Pancreas (tissue), 10 donors: ENCODE results near the gene OR4D6. TPM values are rescaled to one million over a fixed set of nuclear protein-coding genes. Genes with fewer than 3 reads are reported as not detected.

Experiments
- ATAC-seq, 4 donors: fragments of 200-7000 bp; cut with Tn5 transposase; one replicate each; pipeline versions ENCODE4 v1.8.0 to v1.9.1; 2020; ENCODE audit warnings: mild to moderate bottlenecking in 4 of 4, moderate library complexity in 4 of 4
- DNase-seq, 6 donors: peaks; one replicate each; pipeline ENCODE4 v3.0.0-alpha.2; 2020
- FAIRE-seq: peaks from 2 replicates; lab custom pipeline; 2012; peaks lifted over from hg19 to GRCh38; lab: Jason Lieb, UNC
- H3K27ac ChIP-seq, 4 donors: fragments of 200-600 bp; sonication (generic); 1 replicate in 3 of 4; 2 replicates in 1 of 4; pipeline versions ENCODE4 v1.5.0 to v1.8.0; 2020
- H3K27me3 ChIP-seq, 4 donors: fragments of 200-600 bp; one replicate each; pipeline ENCODE4 v1.8.0; 2021
- H3K36me3 ChIP-seq, 3 donors: fragments of 200-600 bp; sonication (generic) in 1 of 3; one replicate each; pipeline versions ENCODE4 v1.5.0 to v1.8.0; 2020 to 2021
- H3K4me1 ChIP-seq, 3 donors: fragments of 200-600 bp; one replicate each; pipeline ENCODE4 v1.8.0; 2021
- H3K4me3 ChIP-seq, 4 donors: fragments of 200-600 bp; sonication (generic) in 2 of 4; one replicate each; pipeline versions ENCODE4 v1.5.0 to v1.8.0; 2020 to 2021
- H3K9me3 ChIP-seq, 4 donors: fragments of 200-600 bp; one replicate each; pipeline ENCODE4 v1.8.0; 2021
- WGBS, 2 donors: extraction: QIAGEN DNeasy Blood & Tissue Kit; methylation state at CpG; one replicate each; pipeline ENCODE4 v1.1.7; 2013; 5-methylcytosine and 5-hydroxymethylcytosine counted together
- intact Hi-C, 3 donors: fragments of 100-400 bp; cut with DNase I; formaldehyde crosslinking; loops; one replicate each; pipeline versions ENCODE4 v1.11.1 to v1.14.2; 2022
- polyA plus RNA-seq, 2 donors: library from polyadenylated mRNA; stranded (reverse); fragments of 200-250 nt; gene quantifications; one replicate each; pipeline ENCODE4 v1.2.3, GENCODE V29; 2013
- total RNA-seq, 6 donors: library from RNA; stranded (reverse); fragmentation: NEBNext Ultra II Directional in 4 of 6; extraction: Animal tissue kit (Norgen Biotek cat#: 25700) in 4 of 6; gene quantifications; one replicate each; pipeline versions ENCODE4 v1.2.1 to v1.2.4, GENCODE V29; 2021 to 2023
- TF ChIP-seq, protein P1 (sequence below), 4 donors: fragments of 200-600 bp; sonication (generic) in 3 of 4; IDR thresholded peaks; one replicate each; pipeline versions ENCODE4 v1.5.0 to v1.8.0; 2021; ENCODE audit warnings: antibody characterized with exemption in 4 of 4
- donor health status: healthy with polysubstance abuse.
- donor health status: DM: no; HTN: no; CAD: no; lungs with moderate emphysema.
- donor health status: DM: no; HTN: no; CAD: no.
- donor health status: control.
- donor health status: control.
- donor health status: Bipolar disorder and iron deficiency.
- donor health status: DM: yes; HTN: yes; CAD: no.
- donor health status: DM: no; HTN: no; CAD: no.
- donor health status: DM: no; HTN: no; CAD: no.
- donor health status: DM: yes; HTN: yes; CAD: no.

Gene OR4D6
- total and polyA plus RNA-seq, 8 donors: not detected

DNA sequence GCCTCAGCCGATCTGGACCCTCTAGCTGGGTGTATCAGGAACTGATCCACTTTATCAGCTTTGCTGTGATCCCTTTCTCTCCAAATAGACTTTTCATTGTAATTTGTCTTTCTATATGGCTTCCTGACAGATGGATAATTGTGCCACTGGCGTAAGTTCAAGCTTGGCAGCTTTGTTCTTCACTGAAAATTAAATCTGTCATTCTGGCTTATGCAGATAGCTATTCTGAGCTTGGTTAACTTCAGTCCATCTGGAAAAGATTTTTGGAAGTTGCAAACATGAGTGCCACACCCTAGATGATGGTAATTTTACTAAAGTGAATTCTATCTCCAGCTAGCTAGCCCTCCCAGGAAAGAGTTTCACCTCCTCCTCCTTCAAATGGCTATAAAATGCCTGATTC lies 38.6 kb upstream of the OR4D6 start:
- Histone ChIP-seq H3K36me3 (no peaks in the 10 kb centered on the region), H3K4me1 (no peaks in the 10 kb centered on the region), H3K27ac (no peak overlapping the region), H3K4me3 (no peak overlapping the region), H3K27me3 (no peaks in the 10 kb centered on the region), H3K9me3 (no peaks in the 10 kb centered on the region)
- FAIRE-seq (no peak), ATAC-seq (no peak), DNase-seq (no peak)
- intact Hi-C loops: no loop called here
- TF ChIP-seq, protein P1, sequence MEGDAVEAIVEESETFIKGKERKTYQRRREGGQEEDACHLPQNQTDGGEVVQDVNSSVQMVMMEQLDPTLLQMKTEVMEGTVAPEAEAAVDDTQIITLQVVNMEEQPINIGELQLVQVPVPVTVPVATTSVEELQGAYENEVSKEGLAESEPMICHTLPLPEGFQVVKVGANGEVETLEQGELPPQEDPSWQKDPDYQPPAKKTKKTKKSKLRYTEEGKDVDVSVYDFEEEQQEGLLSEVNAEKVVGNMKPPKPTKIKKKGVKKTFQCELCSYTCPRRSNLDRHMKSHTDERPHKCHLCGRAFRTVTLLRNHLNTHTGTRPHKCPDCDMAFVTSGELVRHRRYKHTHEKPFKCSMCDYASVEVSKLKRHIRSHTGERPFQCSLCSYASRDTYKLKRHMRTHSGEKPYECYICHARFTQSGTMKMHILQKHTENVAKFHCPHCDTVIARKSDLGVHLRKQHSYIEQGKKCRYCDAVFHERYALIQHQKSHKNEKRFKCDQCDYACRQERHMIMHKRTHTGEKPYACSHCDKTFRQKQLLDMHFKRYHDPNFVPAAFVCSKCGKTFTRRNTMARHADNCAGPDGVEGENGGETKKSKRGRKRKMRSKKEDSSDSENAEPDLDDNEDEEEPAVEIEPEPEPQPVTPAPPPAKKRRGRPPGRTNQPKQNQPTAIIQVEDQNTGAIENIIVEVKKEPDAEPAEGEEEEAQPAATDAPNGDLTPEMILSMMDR (IDR thresholded peaks at IDR 0.05): no peak
- 71 to 72% methylated on average over 2 of the region's 2 CpGs for WGBS, 2 donors

DNA sequence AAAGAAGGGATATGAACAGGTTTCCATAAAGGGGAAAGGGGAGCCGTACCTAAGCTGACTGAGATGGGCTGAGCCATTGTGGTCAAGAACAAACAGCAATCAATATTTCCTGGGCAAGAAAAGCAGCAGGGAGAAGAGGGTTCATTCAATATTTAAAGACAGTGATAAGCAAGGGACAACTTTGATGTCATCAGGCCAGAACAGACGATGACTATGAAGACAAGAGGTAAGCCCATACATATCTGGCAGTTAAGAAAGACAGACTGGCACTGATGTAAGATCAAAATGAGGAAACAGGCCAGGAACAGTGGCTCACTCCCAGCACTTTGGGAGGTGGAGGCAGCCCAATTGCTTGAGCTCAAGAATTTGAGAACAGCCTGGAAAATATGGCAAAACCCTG lies 32.9 kb upstream of the OR4D6 start:
- Histone ChIP-seq H3K4me3 (no peak overlapping the region), H3K36me3 (no peaks in the 10 kb centered on the region), H3K27me3 (no peaks in the 10 kb centered on the region), H3K9me3 (no peaks in the 10 kb centered on the region), H3K27ac (no peak overlapping the region), H3K4me1 (peaks cover 0 to 3% (median 0%) of the 10 kb centered on the region in 3 donors)
- DNase-seq (no peak), FAIRE-seq (no peak), ATAC-seq (no peak)
- TF ChIP-seq, protein P1 (IDR thresholded peaks at IDR 0.05): no peak
- intact Hi-C loops: loop anchor here in 2 of 3 donors (10.0 kb wide), 2 partner anchors 159 to 249 kb away; partner anchors contain the start of gene DTX4 (in 1 of the 2)
- WGBS, 2 donors: 54% methylated on average over 2 of the region's 2 CpGs

DNA sequence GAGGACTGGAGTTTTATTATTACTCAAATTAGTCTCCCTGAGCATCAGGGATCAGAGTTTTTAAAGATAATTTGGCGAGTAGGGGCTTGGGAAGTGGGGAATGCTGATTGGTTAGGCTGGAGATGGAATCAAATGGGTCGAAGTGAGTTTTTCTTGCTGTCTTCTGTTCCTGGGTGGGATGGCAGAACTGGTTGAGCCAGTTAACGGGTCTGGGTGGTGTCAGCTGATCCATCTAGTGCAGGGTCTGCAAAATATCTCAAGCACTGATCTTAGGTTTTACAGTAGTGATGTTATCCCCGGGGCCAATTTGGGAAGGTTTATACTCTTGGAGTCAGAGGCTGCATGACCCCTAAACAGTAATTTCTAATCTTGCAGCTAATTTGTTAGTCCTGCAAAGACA lies 31.6 kb upstream of the OR4D6 start:
- DNase-seq (no peak), FAIRE-seq (no peak)
- intact Hi-C loops: loop anchor here in 2 of 3 donors (10.0 kb wide), 2 partner anchors 160 to 250 kb away; partner anchors contain the start of gene DTX4 (in 1 of the 2)

DNA sequence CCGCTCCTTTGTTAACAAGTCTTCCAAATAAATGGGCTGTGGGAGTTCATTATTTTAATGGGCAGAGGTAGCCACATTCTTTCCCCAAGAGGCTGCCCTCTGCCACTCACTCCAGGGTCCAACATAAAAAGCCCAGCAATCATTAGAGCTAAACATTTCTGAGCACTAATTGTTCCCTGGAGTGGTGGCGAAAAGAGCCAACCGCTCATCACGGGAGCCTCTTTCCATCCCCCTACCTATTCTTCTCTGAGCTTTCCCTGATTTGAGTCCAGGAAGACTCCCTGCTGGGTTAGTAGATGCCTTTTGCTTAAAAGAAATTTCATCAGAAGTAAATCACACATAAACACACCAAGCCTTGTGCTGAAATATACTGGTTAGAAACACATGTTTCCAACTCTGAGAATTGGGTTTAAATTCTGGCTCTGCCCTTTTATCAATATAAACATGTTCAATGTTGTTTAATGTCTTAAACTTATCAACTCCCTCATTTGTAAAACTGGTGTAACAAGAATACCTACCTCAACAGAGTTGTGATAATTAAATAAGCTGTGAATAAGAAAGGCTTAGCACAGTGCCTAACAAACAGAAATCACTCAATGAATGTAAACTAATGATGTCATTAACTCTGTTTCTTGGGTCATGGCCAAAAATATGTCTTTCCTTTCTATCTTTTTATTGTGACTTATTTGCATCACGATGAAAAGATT lies 30.2 kb upstream of the OR4D6 start, which contains the start of gene OR5A2:
Gene OR5A2 (minus strand): TSS at position 53 of the 707 bp plus-strand sequence. CDS start 3,460 bp downstream, outside the sequence.
- Histone ChIP-seq H3K36me3 (no peaks in the 10 kb centered on the region), H3K27ac (no peak within 1 kb of the TSS), H3K27me3 (no peaks in the 10 kb centered on the region), H3K4me1 (peaks cover 0 to 3% (median 0%) of the 10 kb centered on the region in 3 donors), H3K4me3 (no peak within 1 kb of the TSS), H3K9me3 (no peaks in the 10 kb centered on the region)
- TF ChIP-seq, protein P1 (IDR thresholded peaks at IDR 0.05): no peak
- intact Hi-C loops: loop anchor here in 2 of 3 donors (10.0 kb wide), 2 partner anchors 162 to 252 kb away; partner anchors contain the start of gene DTX4 (in 1 of the 2)
- WGBS, 2 donors: 70 to 71% methylated on average over 5 of the region's 5 CpGs
- ATAC-seq (peak in 1 of 4 donors; percentile 57), DNase-seq (no peak), FAIRE-seq (no peak)

More for the DNA sequence above, 31.6 kb upstream of the OR4D6 start:
- Histone ChIP-seq H3K36me3 (no peaks in the 10 kb centered on the region), H3K4me3 (no peak overlapping the region), H3K9me3 (no peaks in the 10 kb centered on the region), H3K27ac (no peak overlapping the region), H3K4me1 (peaks cover 0 to 3% (median 0%) of the 10 kb centered on the region in 3 donors), H3K27me3 (no peaks in the 10 kb centered on the region)
- no peak for ATAC-seq
- 60 to 71% methylated on average over 4 of the region's 4 CpGs for WGBS, 2 donors
- TF ChIP-seq, protein P1 (IDR thresholded peaks at IDR 0.05): no peak

DNA sequence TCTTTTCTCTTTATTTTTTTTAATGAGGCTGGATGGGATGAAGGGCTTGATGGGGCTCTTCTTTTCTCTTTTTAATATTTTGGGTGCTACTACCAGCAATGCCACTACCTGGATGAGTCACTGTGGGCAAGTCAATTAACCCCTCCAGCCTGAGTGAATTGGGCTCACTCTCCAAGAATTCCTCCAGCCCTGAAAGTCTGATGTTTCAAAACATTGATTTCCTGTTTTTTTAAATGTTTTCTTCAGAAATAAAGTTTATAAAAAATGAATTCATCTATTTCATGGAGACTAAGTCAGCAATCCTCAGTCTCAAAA lies 29.7 kb upstream of the OR4D6 start:
- peaks cover 0 to 3% (median 0%) of the 10 kb centered on the region in 3 donors for H3K4me1 ChIP-seq
- no peaks in the 10 kb centered on the region for H3K27me3 ChIP-seq
- H3K27ac ChIP-seq: no peak overlapping the region
- intact Hi-C loops: loop anchor here in 2 of 3 donors (10.0 kb wide), 2 partner anchors 162 to 252 kb away; partner anchors contain the start of gene DTX4 (in 1 of the 2)
- H3K36me3 ChIP-seq: no peaks in the 10 kb centered on the region
- DNase-seq (no peak), FAIRE-seq (no peak), ATAC-seq (peak in 1 of 4 donors; percentile 30)
- TF ChIP-seq, protein P1 (IDR thresholded peaks at IDR 0.05): no peak
- H3K4me3 ChIP-seq: no peak overlapping the region
- no peaks in the 10 kb centered on the region for H3K9me3 ChIP-seq
